ENCODE measurements around the gene LRP1B.
A peak's percentile ranks its signal among the peaks of the same experiment; 100 is the strongest.
"Not testable (repeated sequence)": the region's sequence is repeated elsewhere in the genome, so short reads cannot be mapped to it uniquely, and the experiment has no call there.

Gene LRP1B

GRCh38 chr2:141889788-141890187 lies 241.0 kb downstream of the LRP1B start:
- peak; percentile 75 for DNase-seq (ENCODE audit: low spot score)

- DNase-seq (ENCODE audit: low spot score), result peak; percentile 30
Observed at GRCh38 chr2:141888987-141889555, 241.7 kb downstream of the LRP1B start.

DNA sequence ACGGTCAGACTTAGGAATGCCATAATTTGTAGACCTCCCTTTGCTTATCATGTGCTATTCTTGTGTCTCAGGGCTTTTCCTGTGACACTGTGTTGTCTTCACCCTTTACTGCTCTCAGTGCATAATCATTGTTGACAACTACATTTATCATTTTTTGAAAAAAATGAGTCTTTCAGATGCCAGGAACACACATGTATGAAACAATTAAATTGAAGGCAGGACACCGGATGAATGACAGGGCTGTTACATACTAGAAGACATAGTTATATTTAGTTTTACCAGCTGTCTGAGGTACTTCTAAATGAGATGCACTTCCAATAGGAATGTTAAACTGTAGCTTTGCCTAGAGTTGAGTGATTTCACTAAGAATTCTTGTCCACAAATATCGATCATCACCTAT lies 243.5 kb downstream of the LRP1B start:
- DNase-seq (ENCODE audit: low spot score), result no peak

DNA sequence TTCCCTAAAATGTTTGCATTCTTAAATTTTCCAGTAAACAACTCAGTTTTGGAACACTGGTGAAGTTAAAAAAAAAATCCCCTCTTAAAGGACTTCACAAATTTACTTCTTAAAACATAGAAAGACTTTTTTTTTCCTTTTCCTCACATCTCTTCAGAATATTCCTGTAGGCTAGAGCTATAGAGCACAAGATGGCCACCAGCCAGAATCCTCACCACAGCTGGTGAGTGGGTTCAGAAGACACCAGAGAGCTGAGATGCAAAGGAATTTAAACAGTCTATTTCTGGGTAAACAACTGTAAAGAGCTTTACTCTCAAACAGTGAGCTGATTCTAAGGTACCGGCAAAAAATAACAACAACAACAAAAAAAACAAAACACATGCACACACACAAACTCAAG lies 252.8 kb downstream of the LRP1B start:
- peak; percentile 37 for DNase-seq (ENCODE audit: low spot score)

DNA sequence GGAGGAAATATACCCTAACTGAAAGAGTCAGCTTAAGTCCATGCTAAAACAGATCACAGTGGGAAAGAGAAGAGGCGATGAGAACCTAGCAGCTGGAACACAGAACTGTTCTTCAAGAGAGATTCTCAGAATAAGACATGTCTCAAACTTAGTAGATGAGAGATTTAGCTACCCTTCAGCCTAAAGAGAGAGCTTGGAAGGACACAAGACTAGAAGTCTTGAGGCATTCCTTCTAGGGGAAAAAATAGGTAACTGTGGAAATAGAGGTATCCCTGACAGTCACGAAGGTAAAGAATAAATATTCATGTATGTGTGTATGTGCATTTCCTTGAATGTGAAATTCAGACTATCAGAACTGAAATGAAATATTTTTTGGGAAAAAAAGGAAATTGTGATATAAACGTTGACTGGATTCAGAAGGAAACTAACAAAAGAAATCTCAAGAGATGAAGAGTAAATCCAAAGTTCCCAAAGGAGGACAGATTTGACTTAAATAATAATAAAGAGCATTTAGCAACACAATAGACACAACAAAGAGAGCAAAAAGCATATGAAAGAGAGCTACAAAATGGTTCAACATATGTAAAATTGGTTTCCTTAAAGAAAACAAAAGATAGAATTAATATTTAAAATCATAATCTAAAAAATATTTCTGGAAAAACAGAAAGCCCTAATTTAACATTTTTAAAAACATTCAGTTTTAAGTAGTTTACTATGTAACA lies 258.7 kb downstream of the LRP1B start:
- DNase-seq (ENCODE audit: low spot score), result no peak

GRCh38 chr2:141869572-141869971 lies 261.2 kb downstream of the LRP1B start:
- no peak for DNase-seq (ENCODE audit: low spot score)

GRCh38 chr2:141863964-141864363 lies 266.9 kb downstream of the LRP1B start:
- DNase-seq (ENCODE audit: low spot score), result no peak

- no peak for DNase-seq (ENCODE audit: low spot score)
Observed at GRCh38 chr2:141856215-141856919, 274.4 kb downstream of the LRP1B start.

- DNase-seq (ENCODE audit: low spot score), result no peak
Observed at GRCh38 chr2:141848191-141848590, 282.6 kb downstream of the LRP1B start.

DNA sequence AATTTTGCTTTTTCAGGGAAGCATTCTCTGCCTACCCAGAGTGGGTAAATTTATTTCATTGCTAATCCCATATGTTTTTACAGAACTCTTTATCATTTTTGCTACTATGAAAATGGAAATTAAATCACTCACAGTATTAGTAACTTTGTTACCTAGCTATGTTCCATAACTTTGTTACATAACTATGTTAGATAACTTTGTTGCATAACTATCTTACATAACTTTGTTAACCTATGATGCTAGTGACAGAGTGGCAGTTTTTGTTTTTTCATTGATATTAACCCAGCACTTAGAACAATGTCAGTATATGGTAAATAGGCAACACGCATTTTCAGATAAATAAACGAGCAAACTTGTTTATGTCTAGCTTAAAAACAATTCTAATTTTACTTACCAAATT lies 286.6 kb downstream of the LRP1B start:
- no peak for DNase-seq (ENCODE audit: low spot score)

DNA sequence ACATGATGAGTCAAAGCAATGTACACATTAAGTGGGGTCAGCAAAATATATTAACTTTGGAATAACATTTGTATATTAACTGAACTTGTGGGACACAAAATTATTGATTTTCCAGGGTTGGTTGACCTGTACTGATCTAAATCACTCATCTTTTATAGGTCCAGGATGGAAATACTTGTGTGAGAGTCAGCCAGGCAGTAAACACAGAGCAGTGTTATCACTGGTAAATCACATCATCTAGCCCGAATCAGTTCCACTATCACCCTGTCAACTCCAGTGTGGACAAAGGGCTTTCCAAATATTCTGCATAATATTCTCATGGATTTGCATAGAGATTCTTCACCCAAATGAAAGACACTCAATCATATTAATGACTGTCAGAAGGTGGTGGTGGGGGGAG lies 295.7 kb downstream of the LRP1B start:
- DNase-seq (ENCODE audit: low spot score), result no peak

DNA sequence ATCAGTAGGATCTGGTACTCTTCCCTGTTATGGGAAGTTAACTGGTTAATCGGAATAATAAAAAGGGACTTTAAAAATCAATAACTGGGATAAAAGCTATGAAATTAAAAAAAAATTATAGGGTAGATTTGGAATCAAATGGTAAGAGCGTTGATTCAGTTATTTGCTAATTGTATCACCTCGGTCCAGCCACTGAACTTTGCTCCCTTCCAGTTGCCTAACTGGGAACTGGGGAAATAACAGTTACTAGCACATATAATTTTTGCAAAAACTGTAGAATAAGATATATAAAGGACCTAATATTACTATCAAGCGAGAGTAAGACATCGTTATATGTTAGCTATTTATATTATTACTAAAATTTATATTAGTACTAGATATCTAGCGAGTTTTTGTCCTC lies 302.1 kb downstream of the LRP1B start:
- no peak for DNase-seq (ENCODE audit: low spot score)

GRCh38 chr2:141824790-141825189 lies 306.0 kb downstream of the LRP1B start:
- no peak for DNase-seq (ENCODE audit: low spot score)

GRCh38 chr2:141820893-141821292 lies 309.9 kb downstream of the LRP1B start:
- DNase-seq (ENCODE audit: low spot score), result no peak

DNA sequence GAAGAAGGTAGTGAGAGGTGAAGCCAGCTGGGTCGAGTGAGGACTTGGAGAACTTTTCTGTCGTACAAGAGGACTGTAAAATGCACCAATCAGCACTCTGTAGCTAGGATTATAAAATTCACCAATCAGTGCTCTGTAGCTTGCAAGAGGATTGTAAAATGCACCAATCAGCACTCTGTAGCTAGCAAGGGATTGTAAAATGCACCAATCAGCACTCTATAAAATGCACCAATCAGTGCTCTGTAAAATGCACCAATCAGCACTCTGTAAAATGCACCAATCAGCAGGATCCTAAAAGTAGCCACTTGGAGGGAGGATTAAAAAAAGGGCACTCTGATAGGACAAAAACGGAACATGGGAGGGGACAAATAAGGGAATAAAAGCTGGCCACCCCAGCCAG lies 315.5 kb downstream of the LRP1B start:
- not testable (repeated sequence) for DNase-seq (ENCODE audit: low spot score)

GRCh38 chr2:141814150-141814549 lies 316.7 kb downstream of the LRP1B start:
- no peak for DNase-seq (ENCODE audit: low spot score)

DNA sequence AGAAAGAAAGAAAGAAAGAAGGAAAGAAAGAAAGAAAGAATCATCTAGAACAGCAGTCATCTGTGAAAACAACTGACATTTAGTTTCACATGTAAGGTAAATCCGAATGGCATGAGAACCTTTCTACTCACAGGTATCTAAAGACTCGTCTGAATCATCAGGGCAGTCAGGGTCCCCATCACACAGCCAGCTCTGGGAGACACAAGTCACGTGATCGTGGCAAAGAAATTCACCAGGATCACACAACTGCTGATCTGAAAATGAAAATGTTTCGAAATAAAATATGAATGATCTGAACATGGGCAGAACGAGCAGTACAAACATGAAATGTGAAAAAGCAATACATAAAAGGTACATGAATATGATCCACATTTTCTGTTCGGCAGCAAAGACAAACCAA lies 320.7 kb downstream of the LRP1B start:
- no peak for DNase-seq (ENCODE audit: low spot score)

GRCh38 chr2:141806090-141806489 lies 324.7 kb downstream of the LRP1B start:
- no peak for DNase-seq (ENCODE audit: low spot score)

DNA sequence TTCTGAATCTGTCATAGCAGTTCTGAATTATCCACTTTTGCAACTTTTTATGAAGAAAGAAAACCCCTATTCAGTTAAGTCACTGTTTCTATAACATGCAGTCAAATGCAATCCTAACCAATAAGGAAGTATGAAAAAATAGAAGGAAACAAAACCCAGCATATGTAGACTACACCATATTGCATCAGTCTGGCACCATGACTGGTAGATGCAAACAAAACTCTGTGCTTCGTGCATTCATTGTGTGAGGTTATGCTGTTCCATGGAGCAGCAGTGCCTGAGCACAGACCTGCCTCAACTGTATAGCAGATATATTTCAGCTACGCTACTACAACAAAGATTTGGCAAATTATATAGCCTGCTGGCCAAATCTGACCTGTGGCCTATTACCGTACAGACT lies 325.5 kb downstream of the LRP1B start:
- no peak for DNase-seq (ENCODE audit: low spot score)

GRCh38 chr2:141796449-141796848 lies 334.4 kb downstream of the LRP1B start:
- no peak for DNase-seq (ENCODE audit: low spot score)

GRCh38 chr2:141791521-141791920 lies 339.3 kb downstream of the LRP1B start:
- no peak for DNase-seq (ENCODE audit: low spot score)

GRCh38 chr2:141782574-141782973 lies 348.2 kb downstream of the LRP1B start:
- DNase-seq (ENCODE audit: low spot score), result no peak

GRCh38 chr2:141778315-141778835 lies 352.4 kb downstream of the LRP1B start:
- no peak for DNase-seq (ENCODE audit: low spot score)

Measured in pons (tissue), 1 donor.